ENCODE results near the gene ADISSP.
"Not testable (repeated sequence)": the region's sequence is repeated elsewhere in the genome, so short reads cannot be mapped to it uniquely, and the experiment has no call there.

Gene ADISSP

GRCh38 chr20:3797592-3798372 is 30.2 kb upstream of the ADISSP start:
- no peak for DNase-seq

GRCh38 chr20:3797226-3797545 is 29.6 kb upstream of the ADISSP start:
- DNase-seq, result no peak

- DNase-seq, result no peak
Measured at GRCh38 chr20:3796477-3797225, 29.1 kb upstream of the ADISSP start.

GRCh38 chr20:3795511-3796468 is 28.2 kb upstream of the ADISSP start, which contains the start of gene CDC25B:
CDC25B (plus strand) TSS chr20:3796310; CDS start chr20:3796532, 222 bp downstream.
- peak; percentile 93 to 94 for DNase-seq

- no peak for DNase-seq
Measured at GRCh38 chr20:3794701-3795420, 27.3 kb upstream of the ADISSP start.

- DNase-seq, result not testable (repeated sequence)
Measured at GRCh38 chr20:3794168-3794567, 26.6 kb upstream of the ADISSP start.

GRCh38 chr20:3789201-3789600 is 21.6 kb upstream of the ADISSP start:
- DNase-seq, result not testable (repeated sequence)

- DNase-seq, result no peak
Measured at GRCh38 chr20:3788685-3789155, 21.2 kb upstream of the ADISSP start.

GRCh38 chr20:3787324-3788014 is 19.9 kb upstream of the ADISSP start:
- DNase-seq, result no peak

- peak; percentile 75 to 84 for DNase-seq
Measured at GRCh38 chr20:3786665-3787323, 19.2 kb upstream of the ADISSP start, which contains the start of gene CENPB. CENPB (minus strand) TSS chr20:3786740; CDS start chr20:3786483, 257 bp downstream.

GRCh38 chr20:3786126-3786484 is 18.6 kb upstream of the ADISSP start:
- DNase-seq, result peak in 1 of 2 donors; percentile 19

- no peak for DNase-seq
Measured at GRCh38 chr20:3785240-3786125, 17.9 kb upstream of the ADISSP start.

- no peak for DNase-seq
Measured at GRCh38 chr20:3784863-3785239, 17.3 kb upstream of the ADISSP start.

GRCh38 chr20:3784216-3784853 is 16.8 kb upstream of the ADISSP start:
- DNase-seq, result no peak

GRCh38 chr20:3783511-3784195 is 16.1 kb upstream of the ADISSP start:
- no peak for DNase-seq

GRCh38 chr20:3783068-3783489 is 15.5 kb upstream of the ADISSP start:
- no peak for DNase-seq

GRCh38 chr20:3782597-3782996 is 15.0 kb upstream of the ADISSP start:
- DNase-seq, result no peak

- peak; percentile 78 to 92 for DNase-seq
Measured at GRCh38 chr20:3781153-3781910, 13.8 kb upstream of the ADISSP start, which contains the start of gene SPEF1. SPEF1 (minus strand) TSS chr20:3781448; CDS start chr20:3781287, 161 bp downstream.
